DOHH2 (cell line): ENCODE results near the gene CIAO3.
A peak's percentile ranks its signal among the peaks of the same experiment; 100 is the strongest.

Experiments
- H3F3A ChIP-seq: fragments of 200-600 bp; sonication (generic), shearing (Covaris generic); 2 replicates; pipeline ENCODE4 v1.6.0; 2016; ENCODE audit warnings: antibody characterized with exemption, mild to moderate bottlenecking; ENCODE audit not compliant: control insufficient read depth, insufficient read depth
- H3K27ac ChIP-seq: fragments of 200-600 bp; sonication (generic); 2 replicates; pipeline ENCODE4 v1.5.1; 2014; ENCODE audit warnings: low read depth, mild to moderate bottlenecking, low read length, moderate library complexity
- H3K27me3 ChIP-seq: fragments of 200-600 bp; sonication (generic); 2 replicates; pipeline ENCODE4 v1.6.1; 2014; ENCODE audit warnings: mild to moderate bottlenecking, low read length, mixed read lengths; ENCODE audit not compliant: control insufficient read depth
- H3K36me3 ChIP-seq: fragments of 200-600 bp; sonication (generic); 2 replicates; pipeline ENCODE4 v1.6.1; 2014; ENCODE audit warnings: mild to moderate bottlenecking, low read length, moderate library complexity, mixed read lengths; ENCODE audit not compliant: control insufficient read depth
- H3K4me1 ChIP-seq: fragments of 200-600 bp; sonication (generic); 2 replicates; pipeline ENCODE4 v1.6.1; 2014; ENCODE audit warnings: mild to moderate bottlenecking, low read length, mixed read lengths; ENCODE audit not compliant: control insufficient read depth
- H3K4me2 ChIP-seq: fragments of 200-600 bp; sonication (generic); 2 replicates; pipeline ENCODE4 v1.6.0; 2014; ENCODE audit warnings: mild to moderate bottlenecking, low read length, moderate library complexity
- H3K4me3 ChIP-seq: fragments of 200-600 bp; sonication (generic); 2 replicates; pipeline ENCODE4 v1.5.1; 2014; ENCODE audit warnings: mild to moderate bottlenecking, low read length, mixed read lengths
- H3K79me2 ChIP-seq: fragments of 200-600 bp; sonication (generic); 2 replicates; pipeline ENCODE4 v1.6.1; 2014; ENCODE audit warnings: mild to moderate bottlenecking, low read length, mixed read lengths; ENCODE audit not compliant: control insufficient read depth
- H3K9me2 ChIP-seq: fragments of 200-600 bp; sonication (generic); replicated peaks from 2 replicates; pipeline ENCODE4 v1.6.1; 2014; ENCODE audit warnings: mild to moderate bottlenecking, low read length, mixed read lengths; ENCODE audit not compliant: control insufficient read depth
- H3K9me3 ChIP-seq: fragments of 200-600 bp; sonication (generic); 2 replicates; pipeline ENCODE4 v1.6.1; 2014; ENCODE audit warnings: antibody characterized with exemption, low read length, mixed read lengths; ENCODE audit not compliant: control insufficient read depth, insufficient read depth
- H4K20me1 ChIP-seq: fragments of 200-600 bp; sonication (generic); 2 replicates; pipeline ENCODE4 v1.6.0; 2014; ENCODE audit warnings: low read depth, mild to moderate bottlenecking, antibody characterized with exemption, low read length, moderate library complexity; ENCODE audit not compliant: control insufficient read depth, insufficient read depth
- CTCF ChIP-seq: fragments of 200-600 bp; sonication (generic); IDR thresholded peaks from one replicate; pipeline ENCODE4 v1.5.1; 2014; ENCODE audit warnings: antibody characterized with exemption, mild to moderate bottlenecking, low read depth, low read length; ENCODE audit not compliant: poor library complexity, severe bottlenecking
- EZH2phosphoT487 ChIP-seq: fragments of 200-600 bp; sonication (generic); IDR thresholded peaks from 2 replicates; pipeline ENCODE4 v1.6.1; 2017; ENCODE audit warnings: borderline replicate concordance, mild to moderate bottlenecking, antibody characterized with exemption, low read length, moderate library complexity, mixed read lengths

CIAO3 gene

GRCh38 chr16:785563-786535 is 45.1 kb upstream of the CIAO3 start:
- peaks cover 3% of the 10 kb centered on the region; the same call in 1 of the 2 replicates for H3K27me3 ChIP-seq
- H3K27ac ChIP-seq: no peak overlapping the region
- H3K4me2 ChIP-seq: peak overlapping the region; percentile 79; the same call in 1 of the 2 replicates
- H3F3A ChIP-seq: no peaks in the 10 kb centered on the region
- H3K4me3 ChIP-seq: no peak overlapping the region
- peaks cover 48% of the 10 kb centered on the region for H3K36me3 ChIP-seq
- H3K79me2 ChIP-seq: peaks cover 49% of the 10 kb centered on the region
- H4K20me1 ChIP-seq: no peaks in the 10 kb centered on the region; the same call in 1 of the 2 replicates
- peak; percentile 92 for TF ChIP-seq CTCF
- no peak for TF ChIP-seq EZH2phosphoT487
- H3K9me3 ChIP-seq: no peaks in the 10 kb centered on the region
- no peaks in the 10 kb centered on the region for H3K9me2 ChIP-seq
- peaks cover 17% of the 10 kb centered on the region for H3K4me1 ChIP-seq

DNA sequence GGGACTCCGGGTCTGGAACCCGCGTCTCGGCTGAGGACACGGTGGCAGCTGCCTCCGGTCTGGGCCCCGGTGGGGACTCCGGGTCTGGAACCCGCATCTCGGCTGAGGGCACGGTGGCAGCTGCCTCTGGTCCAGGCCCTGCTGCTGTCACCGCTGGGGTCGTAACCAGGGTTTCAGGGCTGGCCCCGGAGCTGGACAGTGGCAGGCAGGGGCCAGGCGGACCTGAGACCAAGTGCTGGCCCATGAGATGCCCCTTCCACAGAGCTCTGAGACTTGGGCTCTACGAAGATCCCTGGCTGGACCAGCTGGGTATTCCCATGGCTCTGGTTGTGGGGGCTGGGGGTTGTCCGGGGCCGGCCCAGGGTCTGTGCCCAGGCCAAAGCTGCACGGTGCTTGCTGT is 43.6 kb upstream of the CIAO3 start:
- Histone ChIP-seq H3K36me3 (peaks cover 34% of the 10 kb centered on the region), H3K27ac (no peak overlapping the region), H3K27me3 (peaks cover 3% of the 10 kb centered on the region; the same call in 1 of the 2 replicates), H4K20me1 (no peaks in the 10 kb centered on the region; the same call in 1 of the 2 replicates), H3K9me2 (no peaks in the 10 kb centered on the region), H3K4me1 (peaks cover 13% of the 10 kb centered on the region), H3K79me2 (peaks cover 35% of the 10 kb centered on the region), H3K9me3 (no peaks in the 10 kb centered on the region), H3K4me3 (no peak overlapping the region), H3K4me2 (no peak overlapping the region), H3F3A (no peaks in the 10 kb centered on the region)
- TF ChIP-seq EZH2phosphoT487: no peak
- no peak for TF ChIP-seq CTCF

GRCh38 chr16:783404-784161 is 42.8 kb upstream of the CIAO3 start:
- H3K9me2 ChIP-seq: no peaks in the 10 kb centered on the region
- TF ChIP-seq CTCF: no peak
- no peak for TF ChIP-seq EZH2phosphoT487
- no peaks in the 10 kb centered on the region for H3K9me3 ChIP-seq
- no peaks in the 10 kb centered on the region for H3F3A ChIP-seq
- H3K27me3 ChIP-seq: peaks cover 3% of the 10 kb centered on the region; the same call in 1 of the 2 replicates
- peaks cover 26% of the 10 kb centered on the region for H3K79me2 ChIP-seq
- peaks cover 9% of the 10 kb centered on the region; the same call in 1 of the 2 replicates for H3K4me1 ChIP-seq
- no peak overlapping the region for H3K4me3 ChIP-seq
- H3K4me2 ChIP-seq: no peak overlapping the region
- peaks cover 3% of the 10 kb centered on the region; the same call in 1 of the 2 replicates for H4K20me1 ChIP-seq
- peaks cover 33% of the 10 kb centered on the region for H3K36me3 ChIP-seq
- no peak overlapping the region for H3K27ac ChIP-seq
